Amniotic epithelial cell (primary cell): Measurements from ENCODE around the gene NDNF.

Source experiments
- DNase-seq: peaks from one replicate; pipeline ENCODE4 v3.0.0-alpha.2; 2010; ENCODE audit warnings: low read depth

NDNF gene

GRCh38 chr4:121070696-121071639 lies 1.4 kb downstream of the NDNF start:
- peak; percentile 24 for DNase-seq

GRCh38 chr4:121070274-121070673 lies 2.1 kb downstream of the NDNF start:
- no peak for DNase-seq

- no peak for DNase-seq
Observed at GRCh38 chr4:121069430-121069829, 2.9 kb downstream of the NDNF start.

- peak; percentile 14 for DNase-seq
Observed at GRCh38 chr4:121064482-121064881, 7.9 kb downstream of the NDNF start.

GRCh38 chr4:121062521-121062920 lies 9.8 kb downstream of the NDNF start:
- no peak for DNase-seq

GRCh38 chr4:121061861-121062260 lies 10.5 kb downstream of the NDNF start:
- DNase-seq: no peak

GRCh38 chr4:121061215-121061614 lies 11.1 kb downstream of the NDNF start:
- DNase-seq: no peak

- DNase-seq: no peak
Observed at GRCh38 chr4:121057466-121057922, 14.8 kb downstream of the NDNF start.

GRCh38 chr4:121056066-121056465 lies 16.3 kb downstream of the NDNF start:
- no peak for DNase-seq

- DNase-seq: no peak
Observed at GRCh38 chr4:121054373-121054772, 18.0 kb downstream of the NDNF start.

- DNase-seq: peak; percentile 13
Observed at GRCh38 chr4:121053601-121054143, 18.7 kb downstream of the NDNF start.

- no peak for DNase-seq
Observed at GRCh38 chr4:121050300-121050699, 22.0 kb downstream of the NDNF start.

- DNase-seq: no peak
Observed at GRCh38 chr4:121049072-121049599, 23.2 kb downstream of the NDNF start.

- DNase-seq: no peak
Observed at GRCh38 chr4:121048165-121048564, 24.2 kb downstream of the NDNF start.

- no peak for DNase-seq
Observed at GRCh38 chr4:121041307-121042090, 30.8 kb downstream of the NDNF start.

GRCh38 chr4:121034017-121034416 lies 38.3 kb downstream of the NDNF start:
- peak; percentile 74 for DNase-seq

- no peak for DNase-seq
Observed at GRCh38 chr4:121030711-121031110, 41.6 kb downstream of the NDNF start.

- DNase-seq: no peak
Observed at GRCh38 chr4:121030131-121030530, 42.2 kb downstream of the NDNF start.

- no peak for DNase-seq
Observed at GRCh38 chr4:121026034-121026433, 46.3 kb downstream of the NDNF start.

GRCh38 chr4:121025540-121025939 lies 46.8 kb downstream of the NDNF start:
- no peak for DNase-seq

- no peak for DNase-seq
Observed at GRCh38 chr4:121018543-121018942, 53.8 kb downstream of the NDNF start.

- DNase-seq: no peak
Observed at GRCh38 chr4:121016611-121017010, 55.7 kb downstream of the NDNF start.
